HAP-1 (cell line): Measurements from ENCODE around the gene HBG2.

Experiments
- DNase-seq, 2 experiments: peaks; one replicate each; pipeline ENCODE4 v3.0.0-alpha.2; 2016 to 2020; ENCODE audit warnings: low spot score in 2 of 2
- H3K27me3 ChIP-seq: fragments of 250-450 bp; sonication (Bioruptor Pico); 2 replicates; pipeline ENCODE4 v1.5.1; 2020; ENCODE audit warnings: low read depth, mild to moderate bottlenecking, moderate library complexity
- H3K36me3 ChIP-seq: fragments of 250-450 bp; sonication (Bioruptor Pico); replicated peaks from 2 replicates; pipeline ENCODE4 v1.5.1; 2020; ENCODE audit warnings: mild to moderate bottlenecking
- H3K4me1 ChIP-seq: fragments of 250-450 bp; sonication (Bioruptor Pico); 2 replicates; pipeline ENCODE4 v1.5.1; 2020; ENCODE audit warnings: mild to moderate bottlenecking
- H3K4me3 ChIP-seq: fragments of 250-450 bp; sonication (Bioruptor Pico); 2 replicates; pipeline ENCODE4 v1.5.1; 2020; ENCODE audit warnings: mild to moderate bottlenecking, moderate library complexity
- H3K9me3 ChIP-seq: fragments of 250-450 bp; sonication (Bioruptor Pico); 2 replicates; pipeline ENCODE4 v1.5.1; 2020; ENCODE audit warnings: mild to moderate bottlenecking, moderate library complexity
- in situ Hi-C: fragments of 300-500 bp; cut with MboI; formaldehyde crosslinking; loops from 3 replicates; pipeline ENCODE4 v1.14.3; 2020; ENCODE audit warnings: low sequenced_read_pairs, inconsistent platforms, mixed read lengths

Gene HBG2

GRCh38 chr11:5226732-5227310 lies 27.8 kb downstream of the HBG2 start, which contains the start of gene HBB:
TSS of gene HBB (minus strand) at chr11:5227071. CDS start at chr11:5227021, 50 bp downstream.
- Histone ChIP-seq H3K27me3 (no peaks in the 10 kb centered on the region), H3K9me3 (no peaks in the 10 kb centered on the region), H3K36me3 (no peaks in the 10 kb centered on the region), H3K4me1 (no peaks in the 10 kb centered on the region), H3K4me3 (no peak within 1 kb of the TSS)
- in situ Hi-C loops: no loop called here
- peak in 1 of 2 experiments; percentile 100 for DNase-seq

- no peaks in the 10 kb centered on the region for H3K4me1 ChIP-seq
- no peaks in the 10 kb centered on the region for H3K9me3 ChIP-seq
- H3K4me3 ChIP-seq: no peak overlapping the region
- DNase-seq: no peak
- in situ Hi-C loops: no loop called here
- no peaks in the 10 kb centered on the region for H3K27me3 ChIP-seq
- H3K36me3 ChIP-seq: no peaks in the 10 kb centered on the region
Observed at GRCh38 chr11:5225480-5225871, 29.1 kb downstream of the HBG2 start.

- in situ Hi-C loops: no loop called here
Observed at GRCh38 chr11:5224538-5225479, 29.8 kb downstream of the HBG2 start.

GRCh38 chr11:5223686-5224085 lies 30.9 kb downstream of the HBG2 start:
- Histone ChIP-seq H3K36me3 (no peaks in the 10 kb centered on the region), H3K9me3 (no peaks in the 10 kb centered on the region), H3K4me3 (no peak overlapping the region), H3K4me1 (no peaks in the 10 kb centered on the region), H3K27me3 (no peaks in the 10 kb centered on the region)
- in situ Hi-C loops: no loop called here
- DNase-seq: no peak

More at GRCh38 chr11:5224538-5225479, 29.8 kb downstream of the HBG2 start:
- no peak overlapping the region for H3K4me3 ChIP-seq
- H3K36me3 ChIP-seq: no peaks in the 10 kb centered on the region
- H3K27me3 ChIP-seq: no peaks in the 10 kb centered on the region
- no peak for DNase-seq
- H3K4me1 ChIP-seq: no peaks in the 10 kb centered on the region
- H3K9me3 ChIP-seq: no peaks in the 10 kb centered on the region

- H3K36me3 ChIP-seq: no peaks in the 10 kb centered on the region
- H3K4me3 ChIP-seq: no peak overlapping the region
- no peaks in the 10 kb centered on the region for H3K27me3 ChIP-seq
- H3K9me3 ChIP-seq: no peaks in the 10 kb centered on the region
- H3K4me1 ChIP-seq: no peaks in the 10 kb centered on the region
- DNase-seq: no peak
- in situ Hi-C loops: no loop called here
Observed at GRCh38 chr11:5223146-5223545, 31.4 kb downstream of the HBG2 start.

GRCh38 chr11:5210376-5210885 lies 44.1 kb downstream of the HBG2 start:
- Histone ChIP-seq H3K4me3 (no peak overlapping the region), H3K27me3 (no peaks in the 10 kb centered on the region), H3K9me3 (no peaks in the 10 kb centered on the region), H3K36me3 (no peaks in the 10 kb centered on the region), H3K4me1 (no peaks in the 10 kb centered on the region)
- DNase-seq: no peak
- in situ Hi-C loops: no loop called here

- DNase-seq: peak in 1 of 2 experiments; percentile 4
- Histone ChIP-seq H3K4me3 (no peak overlapping the region), H3K9me3 (no peaks in the 10 kb centered on the region), H3K4me1 (no peaks in the 10 kb centered on the region), H3K36me3 (no peaks in the 10 kb centered on the region), H3K27me3 (no peaks in the 10 kb centered on the region)
- in situ Hi-C loops: no loop called here
Observed at GRCh38 chr11:5204787-5205186, 49.8 kb downstream of the HBG2 start.

- Histone ChIP-seq H3K4me3 (no peak overlapping the region), H3K27me3 (no peaks in the 10 kb centered on the region), H3K4me1 (no peaks in the 10 kb centered on the region), H3K9me3 (no peaks in the 10 kb centered on the region), H3K36me3 (no peaks in the 10 kb centered on the region)
- DNase-seq: no peak
- in situ Hi-C loops: no loop called here
Observed at GRCh38 chr11:5203366-5203765, 51.2 kb downstream of the HBG2 start.
